MM.1S (cell line): Measurements from ENCODE around the gene JAG1.

Experiments
- DNase-seq: peaks from one replicate; pipeline ENCODE4 v3.0.0-alpha.2; 2015
- H2AFZ ChIP-seq: fragments of 300-600 bp; sonication (generic); 2 replicates; pipeline ENCODE4 v1.6.0; 2016; ENCODE audit warnings: antibody characterized with exemption, low read length
- H3F3A ChIP-seq: fragments of 300-600 bp; sonication (generic); 2 replicates; pipeline ENCODE4 v1.6.1; 2016; ENCODE audit warnings: mild to moderate bottlenecking, antibody characterized with exemption, low read length, moderate library complexity, mixed read lengths; ENCODE audit not compliant: insufficient read depth
- H3K27ac ChIP-seq: fragments of 300-600 bp; sonication (generic); 2 replicates; pipeline ENCODE4 v1.5.1; 2016; ENCODE audit warnings: mild to moderate bottlenecking, low read length
- H3K27me3 ChIP-seq: fragments of 300-600 bp; sonication (generic); replicated peaks from 2 replicates; pipeline ENCODE4 v1.6.0; 2016; ENCODE audit warnings: low read length; ENCODE audit not compliant: insufficient read depth
- H3K36me3 ChIP-seq: fragments of 300-600 bp; sonication (generic); replicated peaks from 2 replicates; pipeline ENCODE4 v1.6.1; 2016; ENCODE audit warnings: mild to moderate bottlenecking, low read length, mixed read lengths; ENCODE audit not compliant: insufficient read depth
- H3K4me1 ChIP-seq: fragments of 300-600 bp; sonication (generic); 2 replicates; pipeline ENCODE4 v1.6.1; 2016; ENCODE audit warnings: low read length, mixed read lengths
- H3K4me2 ChIP-seq: fragments of 300-600 bp; sonication (generic); 2 replicates; pipeline ENCODE4 v1.6.0; 2016; ENCODE audit warnings: low read depth, low read length
- H3K4me3 ChIP-seq: fragments of 300-600 bp; sonication (generic); 2 replicates; pipeline ENCODE4 v1.5.1; 2016; ENCODE audit warnings: low read length, mixed read lengths
- H3K79me2 ChIP-seq: fragments of 300-600 bp; sonication (generic); 2 replicates; pipeline ENCODE4 v1.6.1; 2016; ENCODE audit warnings: mixed run types, low read length, mixed read lengths
- H3K9ac ChIP-seq: fragments of 300-600 bp; sonication (generic); 2 replicates; pipeline ENCODE4 v1.6.1; 2016; ENCODE audit warnings: low read length, mixed read lengths
- H3K9me2 ChIP-seq: fragments of 300-600 bp; sonication (generic); replicated peaks from 2 replicates; pipeline ENCODE4 v1.6.1; 2016; ENCODE audit warnings: mild to moderate bottlenecking, low read length, mixed read lengths; ENCODE audit not compliant: insufficient read depth
- H3K9me3 ChIP-seq: fragments of 300-600 bp; sonication (generic); replicated peaks from 2 replicates; pipeline ENCODE4 v1.6.1; 2016; ENCODE audit warnings: mild to moderate bottlenecking, low read length, mixed read lengths; ENCODE audit not compliant: insufficient read depth
- H4K20me1 ChIP-seq: fragments of 300-600 bp; sonication (generic); 2 replicates; pipeline ENCODE4 v1.6.1; 2016; ENCODE audit warnings: mild to moderate bottlenecking, low read length, moderate library complexity, mixed read lengths; ENCODE audit not compliant: insufficient read depth
- CTCF ChIP-seq: fragments of 300-600 bp; sonication (generic); IDR thresholded peaks from 2 replicates; pipeline ENCODE4 v1.5.1; 2016; ENCODE audit warnings: antibody characterized with exemption, low read length, mixed read lengths
- EZH2 ChIP-seq: fragments of 300-600 bp; sonication (generic); optimal IDR thresholded peaks from 2 replicates; pipeline ENCODE3; 2017; ENCODE audit warnings: low read depth, mild to moderate bottlenecking, antibody characterized with exemption, low read length, mixed read lengths
- EZH2phosphoT487 ChIP-seq: fragments of 300-600 bp; sonication (generic); IDR thresholded peaks from 2 replicates; pipeline ENCODE4 v1.6.1; 2018; ENCODE audit warnings: antibody characterized with exemption, low read length

The JAG1 gene

GRCh38 chr20:10603971-10604864 is 69.6 kb downstream of the JAG1 start:
- Histone ChIP-seq H3K9me2 (no peaks in the 10 kb centered on the region), H4K20me1 (no peaks in the 10 kb centered on the region), H3K27ac (no peak overlapping the region), H3K4me3 (no peak overlapping the region), H3K27me3 (no peaks in the 10 kb centered on the region), H3K79me2 (no peaks in the 10 kb centered on the region), H3K9ac (no peak overlapping the region), H3K9me3 (no peaks in the 10 kb centered on the region), H3K4me2 (no peak overlapping the region), H2AFZ (no peak overlapping the region), H3F3A (no peaks in the 10 kb centered on the region), H3K4me1 (no peaks in the 10 kb centered on the region), H3K36me3 (no peaks in the 10 kb centered on the region)
- DNase-seq: no peak
- TF ChIP-seq EZH2phosphoT487: no peak
- no peak for TF ChIP-seq EZH2
- no peak for TF ChIP-seq CTCF

GRCh38 chr20:10603378-10603777 is 70.4 kb downstream of the JAG1 start:
- H4K20me1 ChIP-seq: no peaks in the 10 kb centered on the region

GRCh38 chr20:10602221-10602871 is 71.5 kb downstream of the JAG1 start:
- TF ChIP-seq EZH2phosphoT487 (no peak), EZH2 (no peak), CTCF (no peak)
- Histone ChIP-seq H3K9ac (no peak overlapping the region), H4K20me1 (no peaks in the 10 kb centered on the region), H3K4me2 (no peak overlapping the region), H3K79me2 (no peaks in the 10 kb centered on the region), H3K4me1 (no peaks in the 10 kb centered on the region), H3K36me3 (no peaks in the 10 kb centered on the region), H2AFZ (no peak overlapping the region), H3K27me3 (no peaks in the 10 kb centered on the region), H3F3A (no peaks in the 10 kb centered on the region), H3K9me2 (no peaks in the 10 kb centered on the region), H3K27ac (no peak overlapping the region), H3K9me3 (no peaks in the 10 kb centered on the region), H3K4me3 (no peak overlapping the region)
- DNase-seq: no peak

More at GRCh38 chr20:10603378-10603777, 70.4 kb downstream of the JAG1 start:
- no peak overlapping the region for H3K27ac ChIP-seq
- no peaks in the 10 kb centered on the region for H3K9me2 ChIP-seq
- no peaks in the 10 kb centered on the region for H3K4me1 ChIP-seq
- H3F3A ChIP-seq: no peaks in the 10 kb centered on the region
- H3K4me2 ChIP-seq: no peak overlapping the region
- DNase-seq: no peak
- H3K9me3 ChIP-seq: no peaks in the 10 kb centered on the region
- no peak overlapping the region for H3K4me3 ChIP-seq
- H3K79me2 ChIP-seq: no peaks in the 10 kb centered on the region
- no peaks in the 10 kb centered on the region for H3K27me3 ChIP-seq
- no peak overlapping the region for H3K9ac ChIP-seq
- H3K36me3 ChIP-seq: no peaks in the 10 kb centered on the region
- no peak for TF ChIP-seq EZH2phosphoT487
- no peak for TF ChIP-seq EZH2
- TF ChIP-seq CTCF: no peak
- no peak overlapping the region for H2AFZ ChIP-seq
